ENCODE data around the gene VCAN. TPM values are rescaled to one million over a fixed set of nuclear protein-coding genes. Genes with fewer than 3 reads are reported as not detected.

Gene VCAN
- total and polyA plus RNA-seq, 2 experiments from 2014 or later: 133 to 404 TPM

- no peaks in the 10 kb centered on the region for H3K9me3 Mint-ChIP-seq
These were observed 81.5 kb downstream of the VCAN start for GRCh38 chr5:83553000-83553486.

More at GRCh38 chr5:83553000-83553486, 81.5 kb downstream of the VCAN start:
- no peaks in the 10 kb centered on the region for H3K4me1 ChIP-seq (ENCODE audit: insufficient read depth)
- H4K20me1 ChIP-seq (replicated peaks; ENCODE audit: insufficient read depth): peaks cover 4% of the 10 kb centered on the region; the same call in 1 of the 2 replicates
- no peak overlapping the region for H3K27ac ChIP-seq (ENCODE audit: low read depth)
- no peaks in the 10 kb centered on the region for H3F3A ChIP-seq (replicated peaks; ENCODE audit: low read depth)
- TF ChIP-seq NANOG (IDR thresholded peaks at IDR 0.05; ENCODE audit: borderline replicate concordance) (no peak), STAT1 (IDR thresholded peaks at IDR 0.05; ENCODE audit: unreplicated experiment) (no peak), EZH2phosphoT487 (IDR thresholded peaks at IDR 0.05; ENCODE audit: unreplicated experiment) (no peak), ZNF331 (CRISPR knock-in tag; IDR thresholded peaks at IDR 0.05; ENCODE audit: low read depth) (no peak), EZH2 (IDR thresholded peaks at IDR 0.05; ENCODE audit: low read depth, unreplicated experiment) (no peak), REST (IDR thresholded peaks at IDR 0.05; ENCODE audit: unreplicated experiment) (no peak), ETS1 (IDR thresholded peaks at IDR 0.05) (no peak), ZNF114 (CRISPR knock-in tag; IDR thresholded peaks at IDR 0.05) (no peak), ZNF462 (CRISPR knock-in tag; IDR thresholded peaks at IDR 0.05) (no peak), JUNB (IDR thresholded peaks at IDR 0.05; ENCODE audit: unreplicated experiment) (no peak), CTCF (conservative IDR thresholded peaks at IDR 0.05; ENCODE audit: low read depth in 2 of 2) (no peak), CREB1 (CRISPR knock-in tag; IDR thresholded peaks at IDR 0.05; ENCODE audit: low read depth) (no peak)
- H3K36me3 ChIP-seq (ENCODE audit: insufficient read depth): peaks cover 66% of the 10 kb centered on the region
- no peaks in the 10 kb centered on the region for H3K27me3 ChIP-seq (ENCODE audit: insufficient read depth)
- no peak overlapping the region for H3K4me2 ChIP-seq
- H3K79me2 ChIP-seq (replicated peaks; ENCODE audit: insufficient read depth): 0 out of 2 replicates have a peak, but pooled peaks cover 3% of the 10 kb centered on the region
- no peak overlapping the region for H3K27ac Mint-ChIP-seq
- H3K9me2 ChIP-seq (ENCODE audit: insufficient read depth): no peaks in the 10 kb centered on the region
- H3K36me3 Mint-ChIP-seq (ENCODE audit: low read depth): peaks cover 78% of the 10 kb centered on the region
- ATAC-seq (no peak), DNase-seq (ENCODE audit: low spot score) (no peak)
- no peaks in the 10 kb centered on the region for H3K27me3 Mint-ChIP-seq (ENCODE audit: insufficient read depth, low read depth, poor library complexity)
- no peak overlapping the region for H2AFZ ChIP-seq
- no peak overlapping the region for H3K4me3 ChIP-seq
- H3K4me1 Mint-ChIP-seq: no peaks in the 10 kb centered on the region
- no peak overlapping the region for H3K4me3 Mint-ChIP-seq

Measured in GM23338 (cell line).